ENCODE results near the gene CHTF8. TPM values are rescaled to one million over a fixed set of nuclear protein-coding genes. Genes with fewer than 3 reads are reported as not detected.

The CHTF8 gene
- total and polyA plus RNA-seq, 10 of the 15 experiments (the other 5 are each of a cell fraction or from before 2014, with no cell fraction given) = 18.5 to 159 (median 102) TPM

- TF ChIP-seq NR2C1 (IDR thresholded peaks at IDR 0.05) (no peak), PBX3 (IDR thresholded peaks at IDR 0.05; ENCODE audit: insufficient replicate concordance, low read depth, low read length) (no peak), SREBF2 (IDR thresholded peaks at IDR 0.05; ENCODE audit: low read length) (no peak), EZH2 (IDR thresholded peaks at IDR 0.05; ENCODE audit: borderline replicate concordance, control insufficient read depth, low read depth, low read length) (no peak), EED (IDR thresholded peaks at IDR 0.05; ENCODE audit: low read depth) (no peak), HSF1 (IDR thresholded peaks at IDR 0.05; ENCODE audit: low read depth, low read length) (no peak), IKZF2 (IDR thresholded peaks at IDR 0.05) (peak; percentile 32 to 40; a peak in 2 of 4 replicates), BMI1 (IDR thresholded peaks at IDR 0.05; ENCODE audit: borderline replicate concordance) (peak; percentile 19; the same call in 1 of the 2 replicates), IKZF1 (conservative IDR thresholded peaks at IDR 0.05) (peak; percentile 44; the same call in 1 of the 2 replicates), BHLHE40 (IDR thresholded peaks at IDR 0.05; ENCODE audit: borderline replicate concordance in 1 of 2, low read depth in 2 of 2, low read length in 1 of 2) (peak in 1 of 2 experiments; percentile 45; a peak in 1 of 4 replicates), ZNF687 (IDR thresholded peaks at IDR 0.05) (no peak), CREB1 (IDR thresholded peaks at IDR 0.05; ENCODE audit: low read depth) (no peak), POU2F2 (IDR thresholded peaks at IDR 0.05; ENCODE audit: borderline replicate concordance, low read depth, low read length) (no peak), GATAD2B (conservative IDR thresholded peaks at IDR 0.05; ENCODE audit: low read depth) (no peak), BCL11A (IDR thresholded peaks at IDR 0.05; ENCODE audit: low read depth, low read length) (peak; percentile 70), TCF12 (IDR thresholded peaks at IDR 0.05; ENCODE audit: low read depth, low read length) (0 out of 2 replicates have a peak, but pooled peaks have one; percentile 33), KLF5 (IDR thresholded peaks at IDR 0.05; ENCODE audit: partially characterized antibody) (no peak), MXI1 (IDR thresholded peaks at IDR 0.05; ENCODE audit: low read depth, low read length) (no peak), ETV6 (conservative IDR thresholded peaks at IDR 0.05 in 1 of 2, IDR thresholded peaks at IDR 0.05 in 1 of 2; ENCODE audit: borderline replicate concordance in 1 of 2, low read depth in 1 of 2) (no peak), CBX3 (IDR thresholded peaks at IDR 0.05; ENCODE audit: borderline replicate concordance, low read depth) (no peak), FOXM1 (IDR thresholded peaks at IDR 0.05; ENCODE audit: low read depth, low read length) (no peak), FOS (IDR thresholded peaks at IDR 0.05; ENCODE audit: borderline replicate concordance, extremely low read depth, insufficient read length) (no peak), RFX5 (IDR thresholded peaks at IDR 0.05; ENCODE audit: low read depth, low read length) (no peak)
Observed at GRCh38 chr16:69179328-69180010, 47.1 kb upstream of the CHTF8 start (continued).

Measured in GM12878 (cell line).